GM20000 (cell line): ENCODE data around the gene TMPRSS11E.

Experiments
- DNase-seq: peaks from one replicate; pipeline ENCODE4 v3.0.0; 2012; ENCODE audit warnings: low spot score
- TF ChIP-seq, protein P1 (sequence below): IDR thresholded peaks from 2 replicates; pipeline ENCODE4 v1.5.1; 2012; ENCODE audit warnings: mild to moderate bottlenecking, control low read depth; ENCODE audit errors: extremely low read depth, missing control alignments

TMPRSS11E gene

DNA sequence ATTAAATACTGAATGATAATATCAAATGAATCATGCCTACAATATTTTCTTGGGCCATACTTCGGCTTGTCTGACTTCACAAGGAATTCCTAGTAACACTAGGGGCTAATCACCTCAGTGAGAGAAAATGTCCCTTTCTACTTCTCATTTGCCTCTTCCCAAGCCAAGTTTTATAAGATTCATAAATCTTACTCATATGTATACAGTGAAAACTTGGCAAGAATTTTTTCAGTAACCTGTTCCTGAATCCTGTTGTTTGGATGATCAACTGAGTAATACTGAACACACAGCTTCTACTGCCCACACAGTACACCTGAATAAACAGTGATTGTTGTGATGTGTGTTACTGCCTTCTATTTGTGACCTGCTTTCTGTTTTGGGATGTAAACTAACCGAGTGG is 16.5 kb downstream of the TMPRSS11E start:
- DNase-seq = no peak
- TF ChIP-seq, protein P1, sequence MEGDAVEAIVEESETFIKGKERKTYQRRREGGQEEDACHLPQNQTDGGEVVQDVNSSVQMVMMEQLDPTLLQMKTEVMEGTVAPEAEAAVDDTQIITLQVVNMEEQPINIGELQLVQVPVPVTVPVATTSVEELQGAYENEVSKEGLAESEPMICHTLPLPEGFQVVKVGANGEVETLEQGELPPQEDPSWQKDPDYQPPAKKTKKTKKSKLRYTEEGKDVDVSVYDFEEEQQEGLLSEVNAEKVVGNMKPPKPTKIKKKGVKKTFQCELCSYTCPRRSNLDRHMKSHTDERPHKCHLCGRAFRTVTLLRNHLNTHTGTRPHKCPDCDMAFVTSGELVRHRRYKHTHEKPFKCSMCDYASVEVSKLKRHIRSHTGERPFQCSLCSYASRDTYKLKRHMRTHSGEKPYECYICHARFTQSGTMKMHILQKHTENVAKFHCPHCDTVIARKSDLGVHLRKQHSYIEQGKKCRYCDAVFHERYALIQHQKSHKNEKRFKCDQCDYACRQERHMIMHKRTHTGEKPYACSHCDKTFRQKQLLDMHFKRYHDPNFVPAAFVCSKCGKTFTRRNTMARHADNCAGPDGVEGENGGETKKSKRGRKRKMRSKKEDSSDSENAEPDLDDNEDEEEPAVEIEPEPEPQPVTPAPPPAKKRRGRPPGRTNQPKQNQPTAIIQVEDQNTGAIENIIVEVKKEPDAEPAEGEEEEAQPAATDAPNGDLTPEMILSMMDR = no peak

DNA sequence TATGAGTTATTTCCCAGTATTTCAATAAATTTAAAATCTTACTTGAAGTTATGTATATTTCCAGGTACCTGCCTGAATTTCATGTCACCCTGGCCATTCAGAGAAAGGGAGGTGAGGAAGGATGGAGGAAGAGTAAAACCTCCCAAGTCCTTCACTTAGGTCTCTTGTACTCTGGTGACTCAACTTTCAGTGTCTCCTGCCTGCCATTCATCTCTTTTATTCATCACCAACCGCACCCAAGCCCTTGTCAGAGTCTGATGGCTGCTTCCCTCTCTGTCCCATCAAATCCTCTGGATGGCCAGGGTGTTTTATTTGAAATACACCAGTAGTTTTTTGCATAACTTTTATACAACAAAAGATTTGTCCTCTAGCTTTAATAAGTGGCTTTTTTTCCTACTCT is 17.8 kb downstream of the TMPRSS11E start:
- no peak for DNase-seq

DNA sequence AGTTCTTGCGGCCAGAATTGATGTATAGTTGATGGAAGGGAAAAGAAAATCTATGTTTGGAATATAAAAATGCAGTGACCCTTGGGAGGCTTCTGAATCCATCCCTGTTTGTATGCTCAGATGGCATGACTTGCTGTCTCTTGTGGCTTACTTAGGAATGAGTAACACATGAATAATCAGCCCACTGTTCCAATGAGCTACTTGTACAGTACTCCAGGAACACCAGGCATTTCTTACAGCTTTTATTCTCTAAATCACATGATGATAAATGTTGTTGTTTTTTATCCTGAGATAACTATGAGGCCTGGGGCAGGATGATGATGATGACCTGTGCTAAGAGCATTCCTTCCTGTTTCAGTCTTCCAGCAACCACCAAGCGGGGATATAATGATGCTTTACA is 18.9 kb downstream of the TMPRSS11E start:
- no peak for DNase-seq
- TF ChIP-seq, protein P1 = no peak

More for the DNA sequence above, 17.8 kb downstream of the TMPRSS11E start:
- TF ChIP-seq, protein P1 = no peak

DNA sequence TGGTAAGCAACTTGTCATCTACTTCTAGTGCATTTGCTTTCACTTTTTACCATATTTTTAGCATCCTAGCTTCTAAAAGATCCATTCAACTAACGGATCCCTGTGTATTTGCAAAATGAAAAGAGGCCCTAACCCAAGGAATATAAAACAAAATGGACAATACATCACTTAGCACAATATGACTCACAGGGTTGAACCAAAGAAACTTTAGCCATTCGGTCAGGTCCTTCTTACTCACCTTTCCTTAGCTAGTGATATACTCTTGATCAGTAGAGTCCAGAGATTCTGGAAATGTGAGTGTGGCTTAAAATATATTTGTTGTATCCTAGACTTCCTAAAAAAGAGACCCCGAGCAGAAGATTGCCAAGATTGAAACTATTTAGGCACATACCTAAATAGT is 19.5 kb downstream of the TMPRSS11E start:
- TF ChIP-seq, protein P1 = no peak
- no peak for DNase-seq

DNA sequence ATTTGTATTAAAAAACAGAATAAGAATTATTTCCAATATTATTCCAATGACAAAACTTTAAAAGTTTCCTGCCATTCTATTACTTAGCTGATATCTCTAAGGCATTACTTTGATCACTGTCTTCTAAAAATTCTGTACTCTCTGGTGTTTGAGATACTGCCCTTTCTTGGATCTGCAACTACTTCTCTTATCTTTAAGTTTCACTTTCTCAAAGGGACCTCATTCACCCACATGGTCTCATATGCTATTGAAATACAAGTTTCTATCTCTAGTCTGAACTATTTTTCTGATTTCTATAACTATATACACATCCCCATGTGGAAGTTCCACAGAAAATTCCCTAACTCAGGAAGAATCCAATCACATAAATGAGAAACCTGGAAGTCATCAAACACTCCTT is 22.2 kb downstream of the TMPRSS11E start:
- TF ChIP-seq, protein P1 = no peak

DNA sequence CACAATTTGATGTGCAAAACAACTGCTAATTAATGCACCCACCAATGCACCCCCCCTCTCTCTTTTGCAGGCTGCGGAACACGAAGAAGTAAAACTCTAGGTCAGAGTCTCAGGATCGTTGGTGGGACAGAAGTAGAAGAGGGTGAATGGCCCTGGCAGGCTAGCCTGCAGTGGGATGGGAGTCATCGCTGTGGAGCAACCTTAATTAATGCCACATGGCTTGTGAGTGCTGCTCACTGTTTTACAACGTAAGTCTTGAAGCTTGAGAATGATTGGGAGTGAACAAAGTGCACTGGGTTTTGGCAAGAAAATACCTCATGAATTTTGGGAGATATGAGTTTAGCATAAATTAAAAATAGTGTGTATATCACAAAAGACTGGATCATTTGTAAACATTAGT is 28.9 kb downstream of the TMPRSS11E start:
- TF ChIP-seq, protein P1 = no peak
- DNase-seq = no peak

More for the DNA sequence above, 22.2 kb downstream of the TMPRSS11E start:
- no peak for DNase-seq

DNA sequence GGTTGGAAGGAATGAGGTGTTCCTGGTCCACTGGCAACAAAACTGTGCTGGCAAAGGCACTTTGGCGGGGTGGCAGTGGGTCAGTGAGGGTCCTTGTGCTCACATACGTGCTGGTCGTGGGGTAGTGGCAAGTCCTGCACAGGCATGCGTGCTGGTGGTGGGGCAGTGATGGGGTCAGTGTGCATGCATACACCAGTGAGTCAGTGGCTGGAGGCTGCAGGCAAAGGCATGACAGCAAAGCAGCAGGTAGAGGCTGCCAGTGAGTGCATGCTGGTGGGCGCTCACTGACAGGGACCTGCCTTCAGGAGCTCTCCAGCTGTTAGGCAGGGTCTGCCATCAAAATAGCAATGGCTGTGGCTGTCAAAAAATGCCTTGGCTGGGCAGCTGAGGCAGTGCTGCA is 42.1 kb downstream of the TMPRSS11E start:
- DNase-seq = no peak
- TF ChIP-seq, protein P1 = no peak
